ENCODE data around the gene SSR4. TPM values are rescaled to one million over a fixed set of nuclear protein-coding genes. Genes with fewer than 3 reads are reported as not detected.

SSR4 gene
- polyA plus RNA-seq, 3 donors = 138 to 174 (median 166) TPM

DNA sequence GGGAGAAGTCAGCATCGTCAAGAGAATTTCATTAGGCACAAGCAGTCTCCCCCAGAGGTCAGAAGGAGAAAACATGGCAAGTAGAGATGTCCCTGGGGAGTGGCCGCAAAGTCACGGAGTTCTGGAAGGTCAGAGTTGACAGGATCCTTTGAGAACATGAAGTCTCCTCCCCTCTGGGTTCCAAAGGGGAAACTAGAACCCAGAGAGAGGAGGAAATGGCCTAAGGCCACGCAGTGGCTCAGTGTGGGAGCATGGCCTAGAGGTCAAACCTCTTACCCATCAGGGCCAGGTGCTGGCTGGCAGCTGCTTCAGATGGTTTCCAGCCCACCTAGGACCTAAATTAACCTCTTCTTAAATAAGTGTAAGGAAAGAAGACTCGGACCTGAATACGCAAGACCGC is 1.2 kb upstream of the SSR4 start:
- no peak for DNase-seq (ENCODE audit: extremely low read depth in 1 of 11, low read depth in 9 of 11, low spot score in 4 of 11)

DNA sequence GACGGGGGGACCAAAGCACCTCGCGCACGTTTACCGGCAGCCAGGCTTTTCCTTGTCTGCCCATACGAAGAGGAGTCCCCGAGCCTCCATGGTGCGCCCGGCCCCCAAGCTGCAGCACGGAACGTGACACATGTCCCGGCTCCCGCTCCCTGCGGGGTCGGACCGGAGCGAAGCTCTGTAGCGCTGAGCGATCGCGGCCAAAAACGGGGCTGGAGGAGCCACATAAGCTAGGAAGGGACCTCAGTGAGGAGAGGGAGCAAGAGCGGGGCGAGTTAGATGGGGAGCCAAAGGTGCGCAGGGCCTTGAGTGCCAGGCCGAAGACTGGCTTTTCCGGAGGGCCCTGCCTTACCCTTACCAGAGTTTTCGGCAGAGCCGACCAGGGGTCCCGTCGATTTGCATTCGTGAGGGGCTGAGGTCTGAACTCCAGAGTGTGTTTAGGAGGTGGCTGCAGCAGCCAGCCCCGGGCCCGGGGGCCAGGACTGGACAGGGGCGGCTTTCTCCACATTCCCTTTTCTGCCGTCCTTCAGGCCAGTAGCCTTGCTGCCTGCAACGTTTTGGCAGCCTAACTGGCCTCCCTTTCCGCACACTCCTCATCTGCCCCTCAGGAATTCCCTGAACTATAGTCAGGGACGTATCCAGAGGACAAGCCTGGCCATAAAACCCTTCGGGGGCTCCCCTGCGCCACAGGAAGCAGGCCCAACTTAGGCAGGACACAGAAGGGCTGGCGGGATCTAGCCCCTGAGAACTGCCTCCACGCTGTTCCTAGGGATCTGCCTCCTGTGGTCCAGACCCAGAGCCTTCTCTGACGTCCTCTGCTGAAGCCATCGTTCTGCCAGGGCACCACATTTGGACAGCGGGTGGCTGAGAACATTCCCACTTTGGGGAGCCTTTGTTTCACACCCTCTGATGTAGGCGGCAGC is 689 bp downstream of the SSR4 start:
- DNase-seq (ENCODE audit: extremely low read depth in 1 of 11, low read depth in 9 of 11, low spot score in 4 of 11) = no peak

DNA sequence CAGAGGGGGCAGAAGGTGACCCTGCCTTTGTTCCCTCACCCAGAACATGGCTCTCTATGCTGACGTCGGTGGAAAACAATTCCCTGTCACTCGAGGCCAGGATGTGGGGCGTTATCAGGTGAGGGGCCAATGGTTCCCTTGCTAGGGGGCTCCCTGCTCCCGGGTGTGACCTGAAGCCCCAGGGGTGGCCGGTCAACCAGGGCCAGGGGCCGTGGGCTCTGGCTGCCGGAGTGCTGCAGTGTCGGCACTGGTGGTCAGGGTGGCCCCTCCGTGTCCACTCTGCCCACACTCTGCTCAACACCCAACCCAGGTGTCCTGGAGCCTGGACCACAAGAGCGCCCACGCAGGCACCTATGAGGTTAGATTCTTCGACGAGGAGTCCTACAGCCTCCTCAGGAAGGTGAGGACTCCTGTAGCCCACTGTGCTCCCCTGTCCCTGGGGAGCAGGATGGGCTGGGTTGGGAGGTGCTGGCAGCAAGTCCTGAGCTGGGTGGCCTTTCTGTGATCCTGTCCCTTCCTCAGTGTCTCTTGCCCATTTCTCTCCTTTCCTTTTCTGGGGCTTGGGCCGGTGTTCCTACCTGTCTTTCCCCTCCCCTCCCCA is 3.0 kb downstream of the SSR4 start:
- DNase-seq (ENCODE audit: extremely low read depth in 1 of 11, low read depth in 9 of 11, low spot score in 4 of 11) = no peak

DNA sequence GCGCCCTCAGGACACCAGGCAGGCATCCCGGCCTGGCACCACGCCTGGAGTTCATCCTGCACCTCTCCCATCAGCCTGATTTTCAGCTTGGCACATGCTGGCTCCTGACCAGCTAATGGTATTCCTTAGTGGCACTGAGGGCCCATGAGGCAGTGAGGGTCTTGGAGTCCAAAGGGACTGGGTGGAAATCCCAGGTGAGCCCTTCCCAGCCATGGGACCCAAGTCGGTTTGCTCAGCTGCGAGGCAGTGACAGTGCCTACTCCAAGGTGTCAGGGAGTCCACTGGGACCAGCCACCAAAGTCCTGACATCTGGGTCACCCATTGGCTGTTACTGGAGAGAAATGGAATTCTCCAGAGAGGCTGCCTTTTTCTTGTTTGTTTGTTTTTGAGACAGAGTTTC is 4.9 kb downstream of the SSR4 start:
- no peak for DNase-seq (ENCODE audit: extremely low read depth in 1 of 11, low read depth in 9 of 11, low spot score in 4 of 11)

DNA sequence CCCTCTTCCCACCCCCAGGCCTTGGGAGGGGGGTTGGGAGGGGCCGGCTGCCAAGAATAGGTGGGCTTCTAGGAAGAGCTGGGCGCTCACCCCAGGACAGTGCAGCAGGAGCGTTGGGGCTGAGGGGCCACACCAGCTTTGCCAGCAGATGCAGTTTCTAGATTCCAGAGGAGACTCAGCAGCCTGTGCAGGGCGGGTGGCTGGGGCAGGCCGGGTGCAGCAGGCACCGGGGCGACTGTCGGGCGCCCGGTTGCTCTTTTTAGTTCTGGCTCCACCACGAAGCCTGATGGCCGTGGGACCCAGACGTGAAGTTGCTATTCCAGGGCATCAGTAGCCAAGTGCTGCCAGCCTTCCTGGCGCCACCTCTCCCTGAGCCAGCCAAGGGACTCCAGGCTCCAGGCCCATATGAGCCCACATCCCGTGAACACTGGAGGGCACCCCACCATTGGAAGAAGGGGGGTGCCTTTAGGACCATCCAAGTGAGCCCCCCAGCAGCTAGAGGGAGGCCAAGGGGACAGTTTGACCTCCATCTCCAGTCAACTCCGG is 5.8 kb downstream of the SSR4 start:
- DNase-seq (ENCODE audit: extremely low read depth in 1 of 11, low read depth in 9 of 11, low spot score in 4 of 11) = no peak

DNA sequence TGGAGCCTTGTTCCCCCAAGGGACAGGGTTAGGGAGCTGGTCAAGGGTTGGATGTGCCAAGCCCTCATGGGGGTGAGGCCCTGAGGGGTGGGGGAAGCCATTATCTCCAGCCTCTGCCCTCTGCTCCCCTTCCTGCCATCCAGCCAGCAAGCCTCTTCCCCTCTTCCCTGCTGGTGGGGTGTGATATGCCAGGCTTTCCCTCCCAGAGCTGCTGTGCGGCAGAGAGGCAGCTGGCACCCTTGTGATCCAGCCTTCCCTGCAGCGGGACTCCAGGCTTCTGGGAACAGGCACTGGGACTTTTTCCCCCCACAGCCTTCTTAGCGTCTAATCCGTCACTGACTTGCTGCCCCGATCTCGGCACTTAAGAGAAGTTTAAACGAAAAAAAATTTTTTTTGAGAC is 6.3 kb downstream of the SSR4 start:
- DNase-seq (ENCODE audit: extremely low read depth in 1 of 11, low read depth in 9 of 11, low spot score in 4 of 11) = no peak

DNA sequence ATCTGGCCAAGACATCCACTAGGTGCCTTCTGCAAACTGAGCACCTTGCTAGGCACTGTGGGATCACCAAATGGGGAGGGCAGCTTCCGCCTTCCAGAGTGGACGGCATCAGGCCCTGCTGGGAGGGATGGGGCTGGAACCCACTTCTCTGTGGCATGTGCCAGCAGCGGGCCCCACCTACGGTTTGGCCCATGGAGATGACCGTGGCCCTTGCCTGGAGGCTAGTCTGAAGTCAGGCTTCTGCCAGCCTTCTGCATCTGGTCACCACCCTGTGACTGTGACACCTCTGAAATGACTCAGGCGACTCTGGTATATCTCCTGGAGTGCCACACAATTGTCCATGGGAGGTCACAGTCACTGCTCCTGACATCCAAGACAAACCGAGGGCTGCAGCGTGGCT is 7.2 kb downstream of the SSR4 start:
- no peak for DNase-seq (ENCODE audit: extremely low read depth in 1 of 11, low read depth in 9 of 11, low spot score in 4 of 11)

DNA sequence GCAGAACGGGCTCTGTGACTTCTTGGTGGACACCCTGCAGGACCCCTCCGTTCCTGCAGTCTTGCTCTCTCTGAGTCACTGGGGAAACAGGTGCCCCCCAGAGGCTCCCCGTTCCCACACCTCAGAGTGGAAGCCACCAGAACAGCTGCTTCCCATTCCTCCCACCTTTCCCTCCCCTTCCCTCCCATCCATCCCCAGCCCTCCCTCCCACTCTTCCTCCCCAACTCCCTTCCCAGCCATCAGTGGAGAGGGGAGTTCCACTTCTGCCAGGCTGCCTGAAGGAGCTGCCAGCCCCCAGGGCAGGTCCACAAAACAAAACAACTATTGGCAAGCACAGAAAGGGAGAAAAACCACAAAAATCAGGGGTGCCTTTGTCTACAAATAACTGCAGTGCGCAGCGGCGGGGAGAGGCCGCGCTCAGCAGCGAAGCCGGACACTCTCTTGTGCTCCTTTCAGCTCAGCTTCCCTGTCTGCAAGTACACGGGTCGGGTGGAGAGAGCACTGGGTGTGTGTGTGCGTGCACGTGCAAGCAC is 8.1 kb downstream of the SSR4 start:
- DNase-seq (ENCODE audit: extremely low read depth in 1 of 11, low read depth in 9 of 11, low spot score in 4 of 11) = no peak

DNA sequence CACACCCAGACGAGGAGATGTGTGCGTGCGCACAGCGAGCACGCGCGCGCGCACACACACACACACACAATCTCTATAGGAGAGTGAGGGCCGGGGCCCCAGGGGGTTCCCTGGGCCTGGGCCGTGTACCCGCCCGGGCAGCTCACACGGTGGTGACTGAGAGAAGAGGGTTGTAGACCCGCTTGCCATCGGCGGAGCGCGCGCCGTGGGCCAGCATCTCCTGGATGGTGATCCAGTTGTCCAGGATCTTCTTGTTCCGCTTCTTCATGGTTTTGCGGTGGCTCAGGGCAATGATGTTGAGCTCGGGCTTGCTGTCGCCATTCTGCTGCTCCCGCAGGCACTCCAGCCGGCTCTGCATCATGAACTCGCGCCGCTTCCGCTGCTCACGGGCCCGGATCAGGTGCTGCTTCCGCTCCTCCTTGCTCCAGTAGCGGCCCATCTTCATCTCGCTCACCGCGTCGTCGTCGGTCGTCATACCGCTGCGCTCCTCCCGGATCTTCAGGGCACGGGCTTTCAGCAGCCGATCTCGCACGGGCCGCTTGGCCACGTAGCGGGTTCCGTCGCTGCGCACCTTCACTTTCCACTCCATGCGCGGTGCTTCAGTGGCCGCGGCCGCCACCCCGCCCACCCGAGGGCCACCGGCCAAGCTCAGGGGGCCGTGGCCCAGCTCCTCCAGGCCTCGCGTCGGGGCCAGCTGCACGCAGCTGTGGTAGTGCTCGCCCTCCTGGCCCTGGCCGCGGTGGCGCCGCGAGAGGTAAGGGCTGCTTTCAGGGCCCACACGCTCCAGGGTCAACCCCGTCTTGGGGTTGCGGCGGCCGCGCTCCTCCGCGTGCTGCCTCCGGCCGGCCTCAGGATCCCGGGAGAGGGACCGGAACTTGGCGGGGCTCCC is 9.0 kb downstream of the SSR4 start:
- DNase-seq (ENCODE audit: extremely low read depth in 1 of 11, low read depth in 9 of 11, low spot score in 4 of 11) = no peak

DNA sequence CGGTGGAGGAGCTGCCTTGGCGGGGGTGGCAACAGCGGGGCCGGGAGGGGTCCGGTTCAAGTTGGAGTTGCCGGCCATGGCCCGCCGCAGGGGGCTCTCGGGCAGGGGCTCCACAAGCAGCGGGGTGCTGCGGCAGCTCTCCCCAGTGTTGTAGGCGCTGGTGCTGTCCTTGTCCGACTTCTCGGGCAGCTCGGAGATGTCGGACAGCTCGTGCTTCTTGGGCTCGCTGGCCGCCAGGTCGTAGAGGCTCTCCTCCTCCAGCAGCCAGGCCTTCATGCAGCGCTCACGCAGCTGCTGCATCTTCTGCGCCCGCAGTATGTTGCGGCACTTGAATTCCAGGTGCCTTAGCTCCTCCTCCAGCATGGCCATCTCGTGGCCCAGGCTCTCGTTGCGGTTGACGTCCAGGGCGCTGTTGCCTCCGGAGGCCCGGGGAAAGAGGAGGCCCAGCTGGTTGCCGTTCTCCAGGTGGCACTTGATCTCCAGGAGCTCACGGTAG is 9.7 kb downstream of the SSR4 start:
- DNase-seq (ENCODE audit: extremely low read depth in 1 of 11, low read depth in 9 of 11, low spot score in 4 of 11) = no peak

DNA sequence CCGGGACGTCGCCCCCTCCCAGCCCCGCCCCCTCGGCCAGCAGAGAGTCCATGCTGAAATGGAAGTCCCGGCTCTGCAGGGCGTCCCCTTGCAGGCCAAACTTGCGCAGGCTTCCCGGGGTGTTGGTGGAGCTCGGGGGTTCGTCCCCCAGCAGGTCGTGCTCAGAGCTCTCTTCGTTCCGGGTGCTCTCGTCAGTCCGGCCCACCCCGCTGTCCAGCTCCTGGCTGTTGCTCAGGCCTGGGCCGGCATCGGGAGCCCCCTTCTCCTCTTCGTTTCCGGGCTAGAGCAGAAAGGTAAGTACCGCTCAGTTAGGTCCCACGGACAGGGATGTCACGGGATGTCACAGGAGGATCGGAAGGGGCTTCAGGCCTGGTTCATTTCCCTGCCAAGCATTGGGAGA is 10.2 kb downstream of the SSR4 start:
- DNase-seq (ENCODE audit: extremely low read depth in 1 of 11, low read depth in 9 of 11, low spot score in 4 of 11) = no peak

DNA sequence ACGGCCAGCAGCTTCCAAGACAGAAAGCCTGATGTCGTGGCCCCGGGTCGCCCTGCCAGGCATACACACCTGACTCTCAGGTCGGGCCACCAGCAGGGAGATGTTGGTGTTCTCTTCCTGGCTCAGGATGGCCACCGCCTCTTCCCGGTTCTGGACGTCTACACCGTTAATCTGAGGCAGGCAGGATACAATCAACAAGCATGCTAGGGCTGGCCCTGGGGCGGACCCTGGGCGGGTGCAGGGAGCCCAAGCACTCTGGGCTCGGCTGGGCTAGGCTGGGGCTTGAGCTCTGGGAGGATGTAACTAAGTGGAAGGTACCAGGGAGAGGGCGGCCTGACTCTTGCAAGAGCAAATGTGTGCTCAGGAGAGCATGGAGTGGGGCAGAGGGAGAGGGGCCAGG is 11.0 kb downstream of the SSR4 start:
- no peak for DNase-seq (ENCODE audit: extremely low read depth in 1 of 11, low read depth in 9 of 11, low spot score in 4 of 11)

DNA sequence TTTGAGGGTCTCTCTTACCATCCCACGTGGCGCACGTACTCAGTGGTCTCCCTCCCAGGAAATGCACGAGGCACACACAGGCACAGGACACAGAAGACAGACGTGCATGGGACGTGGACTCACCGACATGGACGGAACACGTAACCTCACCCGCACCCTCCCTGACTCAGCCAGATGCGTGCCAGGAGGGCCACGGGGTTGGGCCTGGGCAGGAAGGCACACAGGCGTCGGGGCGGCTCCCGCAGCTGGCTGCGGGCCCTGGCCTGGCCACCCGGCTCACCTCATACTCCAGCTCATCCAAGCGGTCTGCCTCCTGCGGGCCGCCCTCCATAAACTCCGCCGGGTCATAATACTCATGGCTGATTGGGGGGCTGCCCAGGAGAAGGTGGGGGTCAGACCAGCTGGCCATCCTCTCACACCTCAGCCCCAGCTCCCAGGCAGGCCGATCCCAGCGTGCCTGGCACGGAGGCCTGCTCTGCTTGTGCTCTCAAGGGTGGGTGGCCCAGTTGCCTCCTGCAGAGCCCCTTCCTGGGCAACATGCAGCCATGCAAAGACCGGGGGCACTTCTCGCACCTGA is 12.6 kb downstream of the SSR4 start:
- DNase-seq (ENCODE audit: extremely low read depth in 1 of 11, low read depth in 9 of 11, low spot score in 4 of 11) = no peak

DNA sequence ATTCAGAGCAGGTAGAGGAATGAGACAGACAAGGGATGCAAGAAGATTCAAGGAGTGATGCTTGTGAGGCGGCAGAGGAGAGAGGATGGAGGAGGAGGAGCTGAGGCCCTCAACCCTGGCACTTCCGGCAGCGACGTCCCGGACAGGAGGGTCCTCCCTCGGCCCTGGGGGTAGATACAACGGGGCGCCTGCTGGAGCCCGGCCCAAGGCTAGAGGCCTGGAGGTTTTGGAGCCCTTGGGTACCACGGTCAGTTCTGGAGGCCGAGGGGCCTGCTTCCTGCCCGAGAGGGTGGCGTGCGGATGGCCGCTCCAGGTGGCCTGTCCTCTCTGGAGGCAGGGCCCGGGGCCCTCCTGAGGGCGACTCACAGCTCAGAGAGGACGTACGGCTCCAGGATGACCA is 13.5 kb downstream of the SSR4 start:
- DNase-seq (ENCODE audit: extremely low read depth in 1 of 11, low read depth in 9 of 11, low spot score in 4 of 11) = no peak

DNA sequence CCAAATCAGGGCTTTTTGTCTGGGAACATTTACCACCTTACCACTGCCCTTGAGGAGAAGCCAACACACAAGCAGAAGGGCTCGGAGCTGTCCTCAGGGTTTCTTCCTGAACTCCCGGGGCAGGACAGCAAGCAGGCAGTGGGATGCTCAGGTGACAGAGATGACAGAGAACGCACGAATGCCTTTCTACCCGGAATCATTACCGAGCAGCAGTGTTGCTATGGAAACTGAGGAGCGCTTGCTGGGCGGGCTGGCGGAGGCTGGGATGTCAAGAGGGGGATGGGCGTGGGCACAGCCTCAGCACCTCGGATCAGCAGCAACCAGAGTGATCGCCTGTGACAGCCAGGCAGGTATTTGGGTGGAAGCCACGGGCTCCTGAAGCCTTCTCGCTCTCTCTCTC is 17.8 kb downstream of the SSR4 start:
- no peak for DNase-seq (ENCODE audit: extremely low read depth in 1 of 11, low read depth in 9 of 11, low spot score in 4 of 11)

DNA sequence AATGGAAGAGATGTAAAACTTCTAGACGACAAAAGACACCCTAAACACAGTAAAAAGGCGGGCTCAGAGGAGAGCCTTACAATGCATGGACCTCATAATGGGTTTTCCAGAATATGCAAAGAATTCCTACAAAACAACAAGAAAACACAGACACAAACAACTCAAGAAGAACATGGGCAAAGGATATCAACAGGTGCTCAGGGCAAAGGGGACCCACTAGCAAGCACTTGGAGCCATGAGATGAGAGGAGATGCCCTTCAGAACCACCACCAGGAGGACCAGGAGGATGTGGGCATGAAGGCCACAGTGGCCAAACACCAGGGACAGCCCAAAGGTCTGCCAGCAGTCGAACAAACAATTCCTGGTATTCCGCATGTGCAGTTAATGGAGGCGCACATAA is 18.7 kb downstream of the SSR4 start:
- DNase-seq (ENCODE audit: extremely low read depth in 1 of 11, low read depth in 9 of 11, low spot score in 4 of 11) = no peak

DNA sequence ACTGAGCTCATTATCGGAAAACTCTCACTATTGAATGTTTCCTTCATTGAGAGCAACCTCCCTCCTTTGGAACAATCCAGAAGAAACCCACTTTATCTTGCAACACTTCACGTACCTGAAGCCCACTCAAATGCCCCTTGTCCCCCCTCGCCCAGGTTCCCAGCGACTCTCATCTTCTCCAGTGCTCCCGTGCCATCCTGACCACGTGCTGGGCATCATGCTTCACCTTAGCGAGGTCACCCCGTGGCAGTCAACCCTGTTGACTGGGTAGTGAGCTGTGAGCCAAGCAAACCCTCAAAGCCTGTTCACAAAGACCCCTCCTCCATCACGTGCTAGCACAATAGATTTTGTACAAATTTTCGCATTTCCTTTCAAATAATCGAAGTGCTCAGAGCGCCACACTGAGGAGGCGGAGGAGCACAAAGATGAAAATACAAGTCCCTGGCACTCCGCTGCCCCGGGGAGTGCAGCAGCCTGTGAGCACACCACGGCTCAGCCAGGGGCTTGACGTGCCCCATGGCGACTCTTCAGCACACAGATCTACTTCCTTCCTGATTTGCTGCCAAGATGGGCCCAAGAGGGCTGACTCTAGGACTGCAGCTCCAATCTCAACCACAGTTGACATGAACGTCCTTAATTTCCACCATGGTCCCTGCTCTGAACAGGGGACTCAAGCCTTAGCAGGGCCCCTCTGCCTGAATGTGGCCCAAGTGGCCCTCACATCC is 20.3 kb downstream of the SSR4 start:
- DNase-seq (ENCODE audit: extremely low read depth in 1 of 11, low read depth in 9 of 11, low spot score in 4 of 11) = no peak
